ENCODE data around the gene KRT2.
"Not testable (repeated sequence)": the region's sequence is repeated elsewhere in the genome, so short reads cannot be mapped to it uniquely, and the experiment has no call there.

Gene KRT2

GRCh38 chr12:52677126-52677525 is 25.1 kb upstream of the KRT2 start:
- H3K9me3 ChIP-seq (ENCODE audit: control insufficient read depth in 5 of 5, low read length in 5 of 5) = no peaks in the 10 kb centered on the region
- peaks cover 0 to 7% (median 3%) of the 10 kb centered on the region in 5 donors for H3K27me3 ChIP-seq (ENCODE audit: control insufficient read depth in 5 of 5, insufficient read depth in 4 of 5, low read length in 5 of 5)
- H3K4me1 ChIP-seq (ENCODE audit: control insufficient read depth in 5 of 5, insufficient read depth in 5 of 5, low read length in 5 of 5) = no peaks in the 10 kb centered on the region
- no peak overlapping the region for H3K4me3 ChIP-seq (ENCODE audit: low read depth in 1 of 5, low read length in 5 of 5)
- H3K27ac ChIP-seq (ENCODE audit: low read depth, low read length) = no peak overlapping the region
- no peaks in the 10 kb centered on the region for H3K36me3 ChIP-seq (ENCODE audit: control insufficient read depth in 5 of 5, insufficient read depth in 5 of 5, low read length in 5 of 5)
- H3K9ac ChIP-seq (ENCODE audit: low read length in 5 of 5) = no peak overlapping the region

GRCh38 chr12:52676163-52676562 is 24.2 kb upstream of the KRT2 start:
- Histone ChIP-seq H3K27ac (ENCODE audit: low read depth, low read length) (no peak overlapping the region), H3K4me1 (ENCODE audit: control insufficient read depth in 5 of 5, insufficient read depth in 5 of 5, low read length in 5 of 5) (no peaks in the 10 kb centered on the region), H3K9me3 (ENCODE audit: control insufficient read depth in 5 of 5, low read length in 5 of 5) (no peaks in the 10 kb centered on the region), H3K36me3 (ENCODE audit: control insufficient read depth in 5 of 5, insufficient read depth in 5 of 5, low read length in 5 of 5) (no peaks in the 10 kb centered on the region), H3K9ac (ENCODE audit: low read length in 5 of 5) (no peak overlapping the region), H3K4me3 (ENCODE audit: low read depth in 1 of 5, low read length in 5 of 5) (no peak overlapping the region), H3K27me3 (ENCODE audit: control insufficient read depth in 5 of 5, insufficient read depth in 4 of 5, low read length in 5 of 5) (peaks cover 0 to 7% (median 3%) of the 10 kb centered on the region in 5 donors)

GRCh38 chr12:52675301-52675701 is 23.3 kb upstream of the KRT2 start:
- no peak overlapping the region for H3K4me3 ChIP-seq (ENCODE audit: low read depth in 1 of 5, low read length in 5 of 5)
- no peak overlapping the region for H3K27ac ChIP-seq (ENCODE audit: low read depth, low read length)
- no peak overlapping the region for H3K9ac ChIP-seq (ENCODE audit: low read length in 5 of 5)
- no peaks in the 10 kb centered on the region for H3K36me3 ChIP-seq (ENCODE audit: control insufficient read depth in 5 of 5, insufficient read depth in 5 of 5, low read length in 5 of 5)
- H3K4me1 ChIP-seq (ENCODE audit: control insufficient read depth in 5 of 5, insufficient read depth in 5 of 5, low read length in 5 of 5) = no peaks in the 10 kb centered on the region
- no peaks in the 10 kb centered on the region for H3K9me3 ChIP-seq (ENCODE audit: control insufficient read depth in 5 of 5, low read length in 5 of 5)
- peaks cover 0 to 7% (median 3%) of the 10 kb centered on the region in 5 donors for H3K27me3 ChIP-seq (ENCODE audit: control insufficient read depth in 5 of 5, insufficient read depth in 4 of 5, low read length in 5 of 5)

- no peaks in the 10 kb centered on the region for H3K36me3 ChIP-seq (ENCODE audit: control insufficient read depth in 5 of 5, insufficient read depth in 5 of 5, low read length in 5 of 5)
- no peaks in the 10 kb centered on the region for H3K4me1 ChIP-seq (ENCODE audit: control insufficient read depth in 5 of 5, insufficient read depth in 5 of 5, low read length in 5 of 5)
- no peak overlapping the region for H3K4me3 ChIP-seq (ENCODE audit: low read depth in 1 of 5, low read length in 5 of 5)
- no peaks in the 10 kb centered on the region for H3K9me3 ChIP-seq (ENCODE audit: control insufficient read depth in 5 of 5, low read length in 5 of 5)
- H3K9ac ChIP-seq (ENCODE audit: low read length in 5 of 5) = no peak overlapping the region
- no peak overlapping the region for H3K27ac ChIP-seq (ENCODE audit: low read depth, low read length)
- peaks cover 0 to 3% (median 2%) of the 10 kb centered on the region in 5 donors for H3K27me3 ChIP-seq (ENCODE audit: control insufficient read depth in 5 of 5, insufficient read depth in 4 of 5, low read length in 5 of 5)
These were observed 22.4 kb upstream of the KRT2 start for GRCh38 chr12:52674433-52674775.

- H3K27me3 ChIP-seq (ENCODE audit: control insufficient read depth in 5 of 5, insufficient read depth in 4 of 5, low read length in 5 of 5) = peaks cover 0 to 3% (median 2%) of the 10 kb centered on the region in 5 donors
- no peaks in the 10 kb centered on the region for H3K4me1 ChIP-seq (ENCODE audit: control insufficient read depth in 5 of 5, insufficient read depth in 5 of 5, low read length in 5 of 5)
- H3K9me3 ChIP-seq (ENCODE audit: control insufficient read depth in 5 of 5, low read length in 5 of 5) = no peaks in the 10 kb centered on the region
- no peaks in the 10 kb centered on the region for H3K36me3 ChIP-seq (ENCODE audit: control insufficient read depth in 5 of 5, insufficient read depth in 5 of 5, low read length in 5 of 5)
- H3K4me3 ChIP-seq (ENCODE audit: low read depth in 1 of 5, low read length in 5 of 5) = no peak overlapping the region
- no peak overlapping the region for H3K9ac ChIP-seq (ENCODE audit: low read length in 5 of 5)
- no peak overlapping the region for H3K27ac ChIP-seq (ENCODE audit: low read depth, low read length)
These were observed 21.9 kb upstream of the KRT2 start for GRCh38 chr12:52673713-52674432.

- H3K9ac ChIP-seq (ENCODE audit: low read length in 5 of 5) = no peak overlapping the region
- H3K27me3 ChIP-seq (ENCODE audit: control insufficient read depth in 5 of 5, insufficient read depth in 4 of 5, low read length in 5 of 5) = peaks cover 0 to 3% (median 2%) of the 10 kb centered on the region in 5 donors
- H3K4me3 ChIP-seq (ENCODE audit: low read depth in 1 of 5, low read length in 5 of 5) = no peak overlapping the region
- H3K9me3 ChIP-seq (ENCODE audit: control insufficient read depth in 5 of 5, low read length in 5 of 5) = no peaks in the 10 kb centered on the region
- H3K4me1 ChIP-seq (ENCODE audit: control insufficient read depth in 5 of 5, insufficient read depth in 5 of 5, low read length in 5 of 5) = no peaks in the 10 kb centered on the region
- no peak overlapping the region for H3K27ac ChIP-seq (ENCODE audit: low read depth, low read length)
- H3K36me3 ChIP-seq (ENCODE audit: control insufficient read depth in 5 of 5, insufficient read depth in 5 of 5, low read length in 5 of 5) = no peaks in the 10 kb centered on the region
These were observed 21.2 kb upstream of the KRT2 start for GRCh38 chr12:52673217-52673616.

GRCh38 chr12:52672321-52672933 is 20.4 kb upstream of the KRT2 start:
- Histone ChIP-seq H3K4me3 (ENCODE audit: low read depth in 1 of 5, low read length in 5 of 5) (no peak overlapping the region), H3K27me3 (ENCODE audit: control insufficient read depth in 5 of 5, insufficient read depth in 4 of 5, low read length in 5 of 5) (peaks cover 0 to 3% (median 2%) of the 10 kb centered on the region in 5 donors), H3K9me3 (ENCODE audit: control insufficient read depth in 5 of 5, low read length in 5 of 5) (no peaks in the 10 kb centered on the region), H3K4me1 (ENCODE audit: control insufficient read depth in 5 of 5, insufficient read depth in 5 of 5, low read length in 5 of 5) (no peaks in the 10 kb centered on the region), H3K36me3 (ENCODE audit: control insufficient read depth in 5 of 5, insufficient read depth in 5 of 5, low read length in 5 of 5) (no peaks in the 10 kb centered on the region), H3K9ac (ENCODE audit: low read length in 5 of 5) (no peak overlapping the region), H3K27ac (ENCODE audit: low read depth, low read length) (no peak overlapping the region)

- peaks cover 0 to 3% (median 0%) of the 10 kb centered on the region in 5 donors for H3K27me3 ChIP-seq (ENCODE audit: control insufficient read depth in 5 of 5, insufficient read depth in 4 of 5, low read length in 5 of 5)
These were observed 18.9 kb upstream of the KRT2 start for GRCh38 chr12:52670961-52671360.

GRCh38 chr12:52670506-52670905 is 18.5 kb upstream of the KRT2 start:
- H3K4me1 ChIP-seq (ENCODE audit: control insufficient read depth in 5 of 5, insufficient read depth in 5 of 5, low read length in 5 of 5) = no peaks in the 10 kb centered on the region
- H3K4me3 ChIP-seq (ENCODE audit: low read depth in 1 of 5, low read length in 5 of 5) = no peak overlapping the region
- H3K36me3 ChIP-seq (ENCODE audit: control insufficient read depth in 5 of 5, insufficient read depth in 5 of 5, low read length in 5 of 5) = no peaks in the 10 kb centered on the region
- H3K9ac ChIP-seq (ENCODE audit: low read length in 5 of 5) = no peak overlapping the region
- no peak overlapping the region for H3K27ac ChIP-seq (ENCODE audit: low read depth, low read length)
- H3K9me3 ChIP-seq (ENCODE audit: control insufficient read depth in 5 of 5, low read length in 5 of 5) = no peaks in the 10 kb centered on the region
- H3K27me3 ChIP-seq (ENCODE audit: control insufficient read depth in 5 of 5, insufficient read depth in 4 of 5, low read length in 5 of 5) = peaks cover 0 to 4% (median under 1%) of the 10 kb centered on the region in 5 donors

More at GRCh38 chr12:52670961-52671360, 18.9 kb upstream of the KRT2 start:
- no peak overlapping the region for H3K27ac ChIP-seq (ENCODE audit: low read depth, low read length)
- H3K9me3 ChIP-seq (ENCODE audit: control insufficient read depth in 5 of 5, low read length in 5 of 5) = no peaks in the 10 kb centered on the region
- H3K36me3 ChIP-seq (ENCODE audit: control insufficient read depth in 5 of 5, insufficient read depth in 5 of 5, low read length in 5 of 5) = no peaks in the 10 kb centered on the region
- no peaks in the 10 kb centered on the region for H3K4me1 ChIP-seq (ENCODE audit: control insufficient read depth in 5 of 5, insufficient read depth in 5 of 5, low read length in 5 of 5)
- no peak overlapping the region for H3K9ac ChIP-seq (ENCODE audit: low read length in 5 of 5)
- H3K4me3 ChIP-seq (ENCODE audit: low read depth in 1 of 5, low read length in 5 of 5) = no peak overlapping the region

GRCh38 chr12:52669941-52670340 is 17.9 kb upstream of the KRT2 start:
- not testable (repeated sequence) for H3K27ac ChIP-seq (ENCODE audit: low read depth, low read length); H3K36me3 ChIP-seq (ENCODE audit: control insufficient read depth in 5 of 5, insufficient read depth in 5 of 5, low read length in 5 of 5); H3K4me1 ChIP-seq (ENCODE audit: control insufficient read depth in 5 of 5, insufficient read depth in 5 of 5, low read length in 5 of 5); H3K9me3 ChIP-seq (ENCODE audit: control insufficient read depth in 5 of 5, low read length in 5 of 5); H3K9ac ChIP-seq (ENCODE audit: low read length in 5 of 5); H3K4me3 ChIP-seq (ENCODE audit: low read depth in 1 of 5, low read length in 5 of 5); H3K27me3 ChIP-seq (ENCODE audit: control insufficient read depth in 5 of 5, insufficient read depth in 4 of 5, low read length in 5 of 5)

Measured in subcutaneous abdominal adipose tissue (tissue), 5 donors.